Esophagus (tissue), 2 donors: ENCODE data around the gene NT5E. TPM values are rescaled to one million over a fixed set of nuclear protein-coding genes. Genes with fewer than 3 reads are reported as not detected.
"Not testable (repeated sequence)": the region's sequence is repeated elsewhere in the genome, so short reads cannot be mapped to it uniquely, and the experiment has no call there.

Experiments used
- H3K27ac ChIP-seq, 2 donors: one replicate each; pipeline ENCODE4 v1.5.1; 2013; ENCODE audit warnings: low read depth in 2 of 2, mild to moderate bottlenecking in 2 of 2, inconsistent platforms in 1 of 2, low read length in 1 of 2, moderate library complexity in 1 of 2
- H3K27me3 ChIP-seq, 2 donors: one replicate each; pipeline ENCODE4 v1.6.1; 2013; ENCODE audit warnings: low read length in 2 of 2, control low read depth in 1 of 2, mild to moderate bottlenecking in 1 of 2; ENCODE audit not compliant: insufficient read depth in 2 of 2, control insufficient read depth in 1 of 2
- H3K36me3 ChIP-seq, 2 donors: one replicate each; pipeline ENCODE4 v1.6.1; 2013; ENCODE audit warnings: low read length in 1 of 2; ENCODE audit not compliant: control insufficient read depth in 2 of 2, insufficient read depth in 2 of 2
- H3K4me1 ChIP-seq, 2 donors: one replicate each; pipeline ENCODE4 v1.6.1; 2013; ENCODE audit warnings: low read length in 1 of 2; ENCODE audit not compliant: control insufficient read depth in 2 of 2, insufficient read depth in 2 of 2
- H3K4me3 ChIP-seq, 2 donors: one replicate each; pipeline ENCODE4 v1.5.1; 2013; ENCODE audit warnings: low read length in 2 of 2, mild to moderate bottlenecking in 2 of 2, low read depth in 1 of 2, moderate library complexity in 1 of 2
- H3K9me3 ChIP-seq, 2 donors: one replicate each; pipeline ENCODE4 v1.6.1; 2013; ENCODE audit warnings: mild to moderate bottlenecking in 2 of 2, low read depth in 1 of 2, low read length in 1 of 2, moderate library complexity in 1 of 2; ENCODE audit not compliant: control insufficient read depth in 2 of 2, insufficient read depth in 1 of 2
- WGBS, 2 donors: extraction: QIAGEN DNeasy Blood & Tissue Kit; methylation state at CpG; one replicate each; pipeline ENCODE4 v1.1.7; 2013; 5-methylcytosine and 5-hydroxymethylcytosine counted together
- polyA plus RNA-seq, 2 donors: library from polyadenylated mRNA; stranded (reverse); fragments of 200-250 nt; gene quantifications; one replicate each; pipeline ENCODE4 v1.2.3, GENCODE V29; 2013
- donor health status: healthy with polysubstance abuse.
- donor health status: Bipolar disorder and iron deficiency.

NT5E gene
- polyA plus RNA-seq = 1 to 10 TPM in 1 of 2 donors, under 1 TPM in 1; 0.51 to 1.3 TPM

DNA sequence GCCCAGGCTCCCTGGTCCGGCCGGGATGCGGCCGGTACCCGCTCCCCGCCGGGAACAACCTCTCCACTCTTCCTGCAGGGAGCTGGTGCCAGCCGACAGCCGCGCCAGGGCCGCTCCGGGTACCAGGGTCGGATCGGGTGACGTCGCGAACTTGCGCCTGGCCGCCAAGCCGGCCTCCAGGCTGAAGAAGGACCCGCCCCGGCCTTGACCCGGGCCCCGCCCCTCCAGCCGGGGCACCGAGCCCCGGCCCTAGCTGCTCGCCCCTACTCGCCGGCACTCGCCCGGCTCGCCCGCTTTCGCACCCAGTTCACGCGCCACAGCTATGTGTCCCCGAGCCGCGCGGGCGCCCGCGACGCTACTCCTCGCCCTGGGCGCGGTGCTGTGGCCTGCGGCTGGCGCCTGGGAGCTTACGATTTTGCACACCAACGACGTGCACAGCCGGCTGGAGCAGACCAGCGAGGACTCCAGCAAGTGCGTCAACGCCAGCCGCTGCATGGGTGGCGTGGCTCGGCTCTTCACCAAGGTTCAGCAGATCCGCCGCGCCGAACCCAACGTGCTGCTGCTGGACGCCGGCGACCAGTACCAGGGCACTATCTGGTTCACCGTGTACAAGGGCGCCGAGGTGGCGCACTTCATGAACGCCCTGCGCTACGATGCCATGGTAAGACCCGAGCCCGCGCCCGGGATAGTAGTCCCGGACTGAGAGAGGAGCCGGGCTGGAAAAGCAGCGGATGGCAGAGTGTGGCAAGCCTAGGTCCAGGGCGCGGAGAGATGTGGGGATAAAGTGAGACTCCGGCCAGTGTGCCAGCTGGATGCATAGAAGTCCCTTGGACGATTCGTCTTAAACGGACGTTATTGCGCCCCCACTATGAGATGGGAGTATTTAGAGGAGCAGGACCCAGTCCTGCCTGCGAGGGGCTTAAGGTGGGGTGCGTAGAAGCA lies at the start of gene NT5E:
Gene NT5E (plus strand): TSS at position 266 of the 942 bp plus-strand sequence. CDS start 57 bp downstream, at position 323.
- Histone ChIP-seq H3K27me3 (peaks cover 0 to 8% of the 10 kb centered on the region in 2 donors), H3K9me3 (no peaks in the 10 kb centered on the region), H3K4me1 (no peaks in the 10 kb centered on the region), H3K27ac (peak within 1 kb of the TSS; percentile 71 to 75), H3K4me3 (peak within 1 kb of the TSS; percentile 51 to 65), H3K36me3 (no peaks in the 10 kb centered on the region)
- WGBS, 2 donors = 1 to 2% methylated on average over 84 to 92 of the region's 92 CpGs

DNA sequence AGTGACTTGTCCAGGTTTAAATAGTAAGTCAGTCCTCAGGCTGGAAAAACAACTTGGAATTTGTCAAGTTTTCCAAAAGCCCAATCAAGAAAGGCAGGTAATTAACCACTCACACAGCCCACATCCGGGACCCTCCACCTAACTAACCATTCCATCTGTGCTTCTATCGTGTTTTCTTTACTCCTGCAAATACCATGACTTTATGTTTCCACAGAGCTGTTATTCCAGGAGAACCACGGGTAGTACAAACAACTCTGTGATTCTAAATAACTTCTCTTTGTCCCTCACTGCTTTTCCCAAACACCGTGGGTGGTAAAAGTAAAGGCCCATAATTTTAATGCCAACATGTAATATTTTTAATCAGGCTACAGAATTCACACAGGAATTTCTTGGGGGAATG lies 49.6 kb upstream of the NT5E start:
- 72 to 79% methylated on average over 4 of the region's 4 CpGs for WGBS, 2 donors
- H3K36me3 ChIP-seq = no peaks in the 10 kb centered on the region
- H3K9me3 ChIP-seq = no peaks in the 10 kb centered on the region
- H3K27ac ChIP-seq = no peak overlapping the region
- H3K27me3 ChIP-seq = no peaks in the 10 kb centered on the region
- H3K4me3 ChIP-seq = no peak overlapping the region
- H3K4me1 ChIP-seq = peaks cover 0 to 3% of the 10 kb centered on the region in 2 donors

DNA sequence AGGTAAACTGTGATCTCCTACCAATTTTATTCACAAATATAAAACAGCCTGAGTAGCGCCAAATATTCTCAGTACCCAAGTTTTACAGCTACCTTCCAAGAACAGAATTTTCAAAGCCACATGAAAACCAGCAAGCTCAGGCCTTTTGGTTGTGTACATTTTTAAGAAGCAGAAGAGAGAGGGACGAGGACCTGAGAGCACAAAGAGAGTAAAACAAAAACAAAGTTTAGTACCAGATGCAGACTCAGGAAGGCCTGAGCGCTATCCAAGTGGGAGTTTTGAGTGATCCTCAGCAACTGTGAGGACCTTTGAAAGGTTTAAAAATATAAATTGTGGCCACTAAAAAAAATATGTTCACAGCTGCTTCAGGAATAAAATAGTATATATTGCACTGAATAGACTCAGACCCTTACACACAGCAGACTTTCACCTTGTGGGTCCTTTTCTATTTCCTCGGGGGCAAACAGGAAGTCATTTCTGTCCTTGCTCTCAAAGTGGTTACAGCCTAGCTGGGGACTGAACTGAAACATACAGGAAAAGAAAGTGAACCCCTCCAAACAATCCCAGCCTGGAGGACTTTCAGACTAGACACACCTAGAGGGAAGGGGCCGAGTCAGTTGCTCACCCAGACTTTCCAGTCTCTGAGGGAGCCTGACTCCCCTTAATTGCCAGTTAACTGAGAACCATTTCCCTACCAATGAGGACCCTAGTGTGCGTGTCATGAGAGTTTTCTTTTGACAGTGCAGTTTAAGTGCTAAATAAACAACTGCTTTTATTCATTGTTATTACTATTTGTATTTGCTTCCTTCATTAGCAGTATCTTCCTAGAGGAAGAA lies 48.5 kb upstream of the NT5E start:
- Histone ChIP-seq H3K27me3 (no peaks in the 10 kb centered on the region), H3K4me3 (no peak overlapping the region), H3K36me3 (no peaks in the 10 kb centered on the region), H3K4me1 (peaks cover 0 to 5% of the 10 kb centered on the region in 2 donors), H3K27ac (no peak overlapping the region), H3K9me3 (no peaks in the 10 kb centered on the region)
- WGBS, 2 donors = 70 to 77% methylated on average over 6 of the region's 6 CpGs

DNA sequence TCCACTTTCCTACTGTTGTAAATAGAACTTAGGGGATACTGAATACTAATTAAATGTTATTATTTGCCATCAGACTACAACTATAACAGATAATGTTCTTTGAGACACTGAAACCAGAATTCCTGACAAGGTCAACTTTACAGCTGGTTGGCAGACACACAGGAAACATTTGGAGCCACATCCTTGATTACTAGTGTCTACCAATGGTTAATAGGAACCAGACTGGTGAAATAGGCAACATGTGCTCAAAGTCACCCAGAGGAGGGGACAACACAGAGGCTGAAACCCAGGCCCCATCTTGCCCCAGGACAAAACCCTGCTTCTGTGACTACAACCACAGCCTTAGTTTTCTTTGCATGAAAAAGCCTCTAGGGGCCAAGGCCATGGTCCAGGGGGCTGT lies 47.8 kb upstream of the NT5E start:
- no peaks in the 10 kb centered on the region for H3K36me3 ChIP-seq
- H3K4me3 ChIP-seq = no peak overlapping the region
- peaks cover 0 to 5% of the 10 kb centered on the region in 2 donors for H3K4me1 ChIP-seq
- H3K27me3 ChIP-seq = no peaks in the 10 kb centered on the region
- H3K27ac ChIP-seq = peak overlapping the region; percentile 9 to 14
- no peaks in the 10 kb centered on the region for H3K9me3 ChIP-seq

DNA sequence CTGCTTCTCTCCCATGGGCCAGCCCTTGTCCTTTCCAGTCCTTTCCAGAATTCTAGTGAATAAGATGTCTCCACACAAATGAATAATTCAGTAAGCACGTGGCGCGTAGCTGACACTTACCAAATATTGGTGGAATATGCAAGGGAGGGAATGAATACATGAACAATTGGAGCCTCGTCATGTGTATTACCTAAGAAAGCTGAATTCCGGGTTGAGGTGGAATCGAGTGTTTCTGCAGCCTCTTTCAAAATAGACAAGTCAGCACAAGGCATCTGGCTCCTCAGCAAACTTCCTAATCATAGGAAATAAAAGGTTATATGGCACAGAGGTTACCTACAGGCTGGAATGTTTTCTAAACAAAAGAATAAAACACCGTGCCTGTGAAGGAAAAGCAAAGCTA lies 47.0 kb upstream of the NT5E start:
- H3K4me3 ChIP-seq = no peak overlapping the region
- no peaks in the 10 kb centered on the region for H3K36me3 ChIP-seq
- H3K9me3 ChIP-seq = no peaks in the 10 kb centered on the region
- peak overlapping the region; percentile 43 to 53 for H3K27ac ChIP-seq
- WGBS, 2 donors = 41 to 57% methylated on average over 7 of the region's 7 CpGs
- H3K4me1 ChIP-seq = peaks cover 0 to 5% of the 10 kb centered on the region in 2 donors
- H3K27me3 ChIP-seq = no peaks in the 10 kb centered on the region

DNA sequence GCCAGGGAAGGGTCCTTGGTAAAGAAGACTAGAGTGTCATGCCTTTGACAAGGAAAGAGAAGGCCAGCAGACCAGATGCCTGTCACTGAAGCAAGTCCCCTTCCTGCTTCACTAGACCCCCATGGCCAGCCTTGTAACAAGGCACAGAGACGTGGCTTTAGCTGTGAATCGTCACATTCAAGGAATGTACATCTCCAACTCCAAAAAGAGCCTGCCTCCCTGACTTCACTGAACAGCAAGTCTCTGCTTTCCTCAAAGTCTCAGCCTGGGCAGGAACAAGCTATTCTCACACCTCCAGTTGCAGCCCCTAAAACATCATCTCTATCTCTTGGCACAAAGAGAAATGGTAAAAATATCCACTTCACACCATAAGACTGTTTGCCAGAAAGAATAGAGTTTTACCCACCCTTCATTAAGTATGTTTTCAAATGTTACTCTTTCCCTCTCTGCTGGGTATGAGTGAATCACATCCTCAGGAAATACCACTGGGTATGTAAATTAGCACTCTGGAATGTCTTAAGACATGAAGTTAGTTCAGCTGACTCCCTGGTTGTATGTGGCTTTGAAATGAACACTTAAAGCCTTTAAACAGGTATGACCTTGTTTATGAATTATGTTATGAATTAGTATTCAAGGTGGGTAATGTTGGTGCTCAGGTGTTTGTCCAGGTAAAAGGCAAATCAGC lies 46.4 kb upstream of the NT5E start:
- Histone ChIP-seq H3K4me1 (peaks cover 0 to 5% of the 10 kb centered on the region in 2 donors), H3K4me3 (no peak overlapping the region), H3K36me3 (no peaks in the 10 kb centered on the region), H3K9me3 (no peaks in the 10 kb centered on the region), H3K27ac (peak overlapping the region; percentile 43 to 53), H3K27me3 (no peaks in the 10 kb centered on the region)
- 36 to 67% methylated on average over 2 of the region's 2 CpGs for WGBS, 2 donors

DNA sequence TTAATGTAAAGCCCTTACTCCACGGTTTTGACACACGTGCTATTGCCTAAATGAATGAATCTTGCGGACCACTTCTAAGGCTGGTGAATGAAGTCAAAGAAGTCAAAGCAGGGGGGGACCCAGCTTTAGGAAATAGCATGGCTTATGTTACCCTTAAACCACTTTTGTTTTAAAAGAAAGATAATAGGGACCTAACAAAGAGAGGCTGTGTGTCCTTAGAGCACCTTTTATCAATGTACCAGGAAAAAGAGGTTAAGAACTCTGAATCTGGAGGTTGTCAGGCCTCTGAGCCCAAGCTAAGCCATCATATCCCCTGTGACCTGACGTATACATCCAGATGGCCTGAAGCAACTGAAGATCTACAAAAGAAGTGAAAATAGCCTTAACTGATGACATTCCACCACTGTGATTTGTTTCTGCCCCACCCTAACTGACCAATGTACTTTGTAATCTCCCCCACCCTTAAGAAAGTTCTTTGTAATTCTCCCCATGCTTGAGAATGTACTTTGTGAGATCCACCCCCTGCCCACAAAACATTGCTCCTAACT lies 45.8 kb upstream of the NT5E start:
- H3K36me3 ChIP-seq, H3K9me3 ChIP-seq, H3K4me1 ChIP-seq, H3K4me3 ChIP-seq, H3K27me3 ChIP-seq: not testable (repeated sequence)
- 67 to 69% methylated on average over 4 of the region's 4 CpGs for WGBS, 2 donors
- H3K27ac ChIP-seq = peak overlapping the region; percentile 29 to 40

DNA sequence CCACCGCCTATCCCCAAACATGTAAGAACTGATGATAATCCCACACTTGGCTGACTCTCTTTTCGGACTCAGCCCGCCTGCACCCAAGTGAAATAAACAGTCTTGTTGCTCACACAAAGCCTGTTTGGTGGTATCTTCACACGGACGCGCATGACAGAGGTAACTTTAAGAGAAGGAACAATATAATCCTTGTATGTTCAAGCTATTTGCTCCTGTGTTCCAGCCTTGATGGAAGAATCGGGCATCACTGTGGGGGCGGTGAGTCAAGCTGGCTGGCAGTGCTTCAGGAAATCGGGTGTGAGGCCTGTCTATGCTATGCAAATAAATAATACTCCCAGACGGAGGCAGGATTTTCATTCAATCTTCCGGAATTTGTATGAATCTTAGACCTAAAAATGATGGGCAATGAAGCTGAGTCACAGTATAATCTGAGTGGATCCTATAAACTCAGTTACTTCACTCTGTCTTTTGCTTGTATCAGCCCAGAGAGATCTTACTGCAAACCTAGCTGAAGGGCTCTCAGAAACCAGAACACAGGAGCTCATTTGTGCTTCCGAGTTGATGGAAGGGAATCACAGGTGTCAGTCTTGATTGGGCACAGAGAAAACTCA lies 45.2 kb upstream of the NT5E start:
- peak overlapping the region in 1 of 2 donors; percentile 40 for H3K27ac ChIP-seq
- 32 to 35% methylated on average over 12 of the region's 12 CpGs for WGBS, 2 donors

More for the DNA sequence above, 45.2 kb upstream of the NT5E start:
- H3K4me3 ChIP-seq = no peak overlapping the region
- H3K4me1 ChIP-seq = peaks cover 0 to 5% of the 10 kb centered on the region in 2 donors
- H3K36me3 ChIP-seq = no peaks in the 10 kb centered on the region
- H3K27me3 ChIP-seq = no peaks in the 10 kb centered on the region
- H3K9me3 ChIP-seq = no peaks in the 10 kb centered on the region
